Right kidney (tissue), 1 donor: ENCODE measurements around the gene BBS9.

Experiments
- DNase-seq: peaks from one replicate; pipeline ENCODE4 v3.0.0-alpha.2; 2016

BBS9 gene

DNA sequence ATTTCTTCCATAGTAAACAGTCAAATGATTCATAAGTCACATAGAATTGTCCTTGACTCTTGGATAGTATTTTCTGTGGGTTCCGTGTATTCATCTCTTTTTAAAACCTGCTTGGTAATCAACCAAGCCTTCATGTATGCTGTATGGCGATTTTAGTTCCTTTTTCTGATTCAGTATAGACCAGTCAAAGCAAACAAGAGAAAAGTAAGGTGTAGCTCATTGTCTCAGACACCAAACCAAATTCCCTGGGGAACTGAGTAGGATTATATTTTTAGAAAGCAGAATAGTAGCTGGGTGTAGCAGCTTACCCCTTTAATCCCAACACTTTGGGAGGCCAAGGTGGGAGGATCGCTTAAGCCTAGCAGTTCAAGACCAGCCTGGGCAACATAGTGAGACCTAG, 240.5 kb downstream of the BBS9 start:
- no peak for DNase-seq

DNA sequence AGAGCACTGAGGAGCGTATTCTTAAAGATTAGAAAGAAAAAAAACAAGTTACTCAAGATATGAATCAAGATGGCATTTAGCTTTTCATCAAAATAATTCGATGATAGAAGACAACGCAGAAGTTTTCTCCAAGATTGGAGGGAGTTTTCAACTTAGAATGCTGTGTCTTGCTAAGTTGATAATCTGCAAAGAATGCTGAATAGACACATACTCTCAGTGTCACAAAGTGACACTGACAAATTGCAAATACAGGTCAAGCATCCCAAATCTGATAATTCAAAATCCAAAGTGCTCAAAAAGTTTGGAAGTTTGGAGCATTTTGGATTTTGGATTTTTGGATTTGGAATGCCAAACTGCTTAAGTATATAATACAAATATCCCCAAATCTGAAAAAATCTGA, 243.8 kb downstream of the BBS9 start:
- DNase-seq, result no peak

DNA sequence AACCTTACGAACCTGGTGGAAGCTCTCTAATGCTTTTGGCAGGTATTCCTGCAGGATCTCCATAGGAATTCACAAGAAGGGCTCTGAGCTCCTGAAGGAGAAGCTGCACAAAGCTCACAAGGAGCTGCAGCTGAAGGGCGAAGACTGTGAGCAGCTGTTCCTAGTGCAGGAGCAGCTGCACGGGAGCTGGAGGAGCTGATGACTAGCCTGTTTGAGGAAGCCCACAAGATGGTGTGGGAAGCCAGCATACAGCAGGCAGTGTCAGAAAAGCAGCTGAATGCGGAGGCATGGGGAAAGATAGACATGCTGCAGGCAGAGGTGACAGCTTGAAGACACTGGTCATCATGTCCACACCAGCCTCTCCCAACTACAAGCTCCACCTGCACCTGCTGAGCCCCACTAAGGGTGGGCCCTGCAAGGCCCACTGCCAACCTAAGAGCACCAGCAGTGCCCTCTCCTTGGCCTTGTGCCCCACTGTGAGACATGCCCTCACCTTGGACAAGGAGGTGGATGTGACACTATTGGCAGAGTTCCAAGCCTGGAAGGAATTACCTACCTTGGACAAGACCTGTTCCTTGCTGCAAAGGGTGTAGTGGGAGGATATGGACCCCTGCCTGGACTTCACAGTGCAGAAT, 250.6 kb downstream of the BBS9 start:
- no peak for DNase-seq

DNA sequence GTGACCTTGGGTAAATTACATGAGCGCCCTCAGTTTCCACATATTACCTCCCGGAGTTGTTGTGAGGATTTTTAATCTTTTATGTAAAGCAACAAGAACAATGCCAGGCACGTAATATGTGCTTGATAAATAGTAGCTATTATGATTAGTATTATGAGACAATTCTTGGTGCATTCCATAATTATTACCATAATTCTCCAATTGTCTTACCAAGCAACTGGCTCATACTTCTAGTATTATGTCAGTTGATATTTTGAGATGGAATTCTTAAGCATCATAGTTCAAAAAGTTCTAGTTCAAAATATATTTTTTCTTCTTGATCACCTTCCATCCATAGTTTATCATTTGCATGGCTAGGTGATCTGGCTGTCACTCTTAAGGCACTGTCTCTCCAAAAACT, 259.0 kb downstream of the BBS9 start:
- DNase-seq, result no peak

DNA sequence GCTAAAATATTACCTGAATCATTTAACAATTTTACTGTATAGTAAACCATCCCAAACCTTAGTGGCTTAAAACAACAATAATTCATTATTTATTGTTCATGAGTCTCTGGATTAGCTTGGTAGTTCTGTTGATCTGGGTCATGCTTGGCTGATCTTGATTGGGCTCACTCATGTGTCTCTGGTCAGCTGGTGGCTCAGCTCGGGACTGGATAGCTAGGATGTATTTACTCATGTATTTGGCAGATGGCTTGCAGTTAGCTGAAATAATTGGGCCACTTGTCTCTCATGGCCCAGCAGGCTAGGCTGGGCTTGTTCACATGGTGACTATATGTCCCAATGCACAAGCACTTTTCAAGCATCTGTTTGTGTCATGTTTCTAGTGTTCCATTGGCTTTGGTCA, 262.8 kb downstream of the BBS9 start:
- DNase-seq, result no peak

DNA sequence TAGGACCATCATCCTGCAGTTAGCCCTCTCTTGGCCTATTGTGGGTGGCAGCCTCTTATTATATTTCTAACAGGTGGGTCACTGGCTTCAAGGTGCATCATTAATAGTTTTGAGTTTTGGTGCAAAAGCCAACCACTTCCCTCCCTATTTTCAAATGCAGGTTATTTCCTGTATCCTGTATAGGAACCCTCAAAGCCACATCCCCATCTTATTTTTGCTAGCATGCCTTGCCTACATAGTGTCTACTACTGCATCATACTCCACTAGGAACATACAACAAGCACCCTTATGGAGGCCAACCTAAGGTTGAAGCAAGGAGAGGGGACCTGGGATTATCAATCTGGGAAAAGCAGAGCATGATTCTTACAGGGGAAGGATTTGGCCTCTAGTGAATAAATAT, 264.4 kb downstream of the BBS9 start:
- DNase-seq, result no peak

DNA sequence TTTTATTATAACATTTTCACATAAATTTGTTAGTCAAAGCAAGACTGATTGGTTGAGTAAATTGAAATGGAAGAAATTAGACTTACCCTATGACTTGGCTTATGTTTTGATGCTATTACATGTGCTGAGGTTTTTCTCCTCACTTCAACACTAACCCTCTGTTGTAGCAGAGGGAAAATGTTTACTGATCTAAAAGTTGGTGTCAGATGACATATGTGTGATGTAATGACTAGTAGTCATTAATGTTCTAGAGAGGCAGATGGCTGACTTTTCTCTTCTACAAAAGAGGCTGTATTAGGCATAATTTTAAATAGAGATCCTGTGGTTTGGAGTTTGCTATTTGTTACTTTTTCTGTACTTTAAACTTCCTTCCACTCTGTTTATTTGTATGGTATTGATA, 266.0 kb downstream of the BBS9 start:
- DNase-seq, result no peak

DNA sequence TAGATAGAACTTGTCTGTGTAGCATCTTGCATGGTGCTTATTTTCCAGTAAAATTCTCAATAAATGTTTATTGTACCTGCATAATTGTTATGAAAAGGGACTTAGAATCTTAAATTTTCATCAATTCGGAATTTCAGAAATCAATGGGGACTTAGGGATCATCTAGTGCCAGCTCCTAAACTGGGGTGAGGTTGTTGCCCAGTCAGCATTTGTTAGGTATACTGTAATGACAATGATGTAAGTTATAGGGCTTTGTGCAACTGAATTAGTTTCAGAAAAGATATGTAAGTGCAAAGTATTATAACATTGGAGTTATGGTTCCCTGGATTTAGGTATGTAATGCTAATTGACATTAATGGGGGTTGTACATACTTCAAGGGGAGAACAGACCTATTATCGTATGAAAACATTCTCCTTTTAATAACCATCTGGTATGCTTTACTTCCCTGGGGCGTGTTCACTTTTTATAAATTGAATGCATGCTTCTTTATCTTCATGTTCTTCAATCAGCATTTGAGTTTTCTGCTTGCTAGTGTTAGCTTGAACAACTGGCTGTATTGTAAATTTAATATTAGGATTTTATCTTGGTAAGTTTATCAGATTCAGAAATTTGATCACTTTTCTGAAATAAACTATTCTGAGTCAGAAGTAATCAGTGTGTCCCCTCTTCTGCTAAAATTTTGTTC, 270.3 kb downstream of the BBS9 start:
- DNase-seq, result no peak

DNA sequence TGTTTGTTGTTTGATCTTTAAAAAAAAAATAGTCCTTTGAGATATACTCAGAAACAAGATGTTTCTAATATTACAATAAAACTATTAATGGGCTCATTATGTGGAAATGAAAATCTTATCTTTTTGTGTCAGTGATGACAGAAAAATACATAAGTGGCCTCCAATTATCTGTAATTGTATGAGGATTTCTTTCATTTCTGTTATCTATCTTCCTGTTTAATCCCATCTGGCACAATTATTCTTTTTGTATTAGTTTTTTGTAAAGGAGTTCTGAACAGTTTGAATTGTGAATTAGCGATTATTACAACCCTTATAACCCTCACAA, 270.8 kb downstream of the BBS9 start:
- no peak for DNase-seq

DNA sequence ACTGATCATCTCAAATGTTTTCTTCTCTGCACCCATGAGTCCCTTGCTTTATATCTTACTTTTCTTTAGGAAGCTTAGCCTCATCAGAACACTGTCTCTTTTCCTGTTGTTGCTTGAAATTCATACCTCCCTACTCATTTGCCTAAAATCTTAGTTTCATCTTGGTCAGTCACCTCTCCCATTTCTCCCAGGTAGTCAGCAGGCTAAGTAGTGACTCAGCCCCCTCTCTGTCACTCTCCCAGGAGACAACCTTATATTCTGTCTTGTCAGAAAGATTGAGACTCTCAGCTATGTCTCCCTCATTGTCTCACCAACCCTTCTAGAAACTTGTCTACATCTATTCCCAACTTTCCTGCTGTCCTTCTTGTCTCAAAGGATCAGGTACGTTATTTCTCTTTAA, 280.9 kb downstream of the BBS9 start:
- DNase-seq, result no peak

DNA sequence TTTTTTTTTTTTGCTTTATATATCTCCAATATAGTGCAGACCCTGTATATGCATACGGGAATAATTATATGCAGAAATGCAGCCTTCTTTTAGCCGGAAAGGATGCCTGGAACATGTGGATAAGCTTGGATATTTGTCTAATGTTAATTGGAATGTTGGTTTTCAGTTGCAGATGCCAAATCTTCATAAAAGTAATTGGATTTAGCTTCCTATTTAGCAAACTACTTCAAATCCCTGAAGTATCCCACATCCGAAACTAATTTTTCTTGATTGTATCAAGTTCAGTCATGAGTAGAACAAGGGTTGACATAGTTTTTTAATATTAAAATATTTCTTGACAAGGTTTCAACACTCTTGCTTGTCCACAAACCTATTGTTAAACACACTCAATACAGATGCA, 281.7 kb downstream of the BBS9 start:
- DNase-seq, result no peak

DNA sequence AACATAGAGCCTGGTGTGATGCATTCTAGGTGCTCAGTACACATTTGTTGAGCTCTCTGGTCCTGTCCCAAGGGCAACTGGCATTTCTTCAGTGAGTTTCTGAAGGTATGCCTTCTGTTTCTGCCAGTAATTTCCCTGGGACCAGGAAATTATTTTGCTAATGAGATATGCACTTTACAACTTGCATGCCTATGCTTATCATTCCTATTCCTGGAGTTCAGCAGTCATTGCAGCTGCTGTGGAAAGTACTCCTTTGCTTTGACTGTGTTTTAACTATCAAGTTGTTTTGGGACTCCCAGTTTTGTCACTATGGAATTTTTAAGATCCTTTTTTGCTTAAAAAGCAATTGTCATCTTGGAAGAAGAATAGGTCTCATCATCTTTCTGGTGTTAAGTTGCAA, 283.0 kb downstream of the BBS9 start:
- DNase-seq, result no peak

DNA sequence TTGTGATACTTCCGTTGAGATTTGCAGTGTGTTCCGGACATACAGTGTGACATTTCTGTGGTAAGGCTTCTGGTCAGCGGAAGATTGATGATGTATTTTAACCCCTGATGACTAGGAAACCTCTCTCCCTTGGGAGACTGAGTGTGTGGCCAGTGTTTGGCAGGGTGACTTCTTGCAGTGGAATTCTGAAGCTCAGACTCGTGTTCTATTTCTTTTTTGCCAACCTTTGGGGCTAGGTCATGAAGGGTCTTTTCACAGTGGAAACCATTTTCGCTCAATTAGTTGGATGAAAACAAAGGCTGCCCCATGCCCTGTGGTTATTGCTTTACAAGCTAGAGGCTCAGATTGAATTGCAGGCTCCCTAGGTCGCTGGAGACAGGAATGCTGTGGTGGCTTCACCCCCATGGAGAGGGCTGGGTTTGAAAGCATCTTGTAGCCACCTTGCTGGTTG, 288.9 kb downstream of the BBS9 start:
- no peak for DNase-seq

DNA sequence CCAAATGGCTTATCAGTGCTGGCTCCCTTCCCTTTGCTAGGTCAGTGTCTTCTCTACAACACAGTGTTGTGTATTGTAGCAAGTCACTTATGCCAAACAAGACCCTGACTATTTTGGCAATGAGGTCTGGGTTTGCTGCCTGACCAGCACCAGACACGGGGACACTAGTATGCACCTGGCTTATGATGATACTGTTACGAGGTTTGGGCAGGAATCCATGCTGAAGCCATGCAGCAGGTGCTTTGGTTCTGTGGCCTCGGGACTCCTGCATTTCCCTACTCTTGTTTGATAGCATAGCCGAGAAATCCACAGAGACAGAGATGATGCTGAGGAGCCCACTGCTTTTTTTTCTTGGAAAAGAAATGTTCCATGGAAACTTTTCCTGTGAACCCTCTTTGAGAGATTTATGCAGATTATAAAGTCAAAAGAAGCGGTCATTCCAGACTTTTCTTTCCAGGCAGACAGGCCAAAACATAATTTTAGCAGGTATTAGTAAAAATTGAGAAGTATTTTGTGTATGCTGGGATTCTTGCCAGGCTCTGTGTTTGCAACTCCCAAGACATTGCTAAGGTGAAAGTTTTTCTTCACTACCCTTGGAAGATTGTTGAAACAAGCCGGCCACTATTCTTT, 291.1 kb downstream of the BBS9 start:
- no peak for DNase-seq

DNA sequence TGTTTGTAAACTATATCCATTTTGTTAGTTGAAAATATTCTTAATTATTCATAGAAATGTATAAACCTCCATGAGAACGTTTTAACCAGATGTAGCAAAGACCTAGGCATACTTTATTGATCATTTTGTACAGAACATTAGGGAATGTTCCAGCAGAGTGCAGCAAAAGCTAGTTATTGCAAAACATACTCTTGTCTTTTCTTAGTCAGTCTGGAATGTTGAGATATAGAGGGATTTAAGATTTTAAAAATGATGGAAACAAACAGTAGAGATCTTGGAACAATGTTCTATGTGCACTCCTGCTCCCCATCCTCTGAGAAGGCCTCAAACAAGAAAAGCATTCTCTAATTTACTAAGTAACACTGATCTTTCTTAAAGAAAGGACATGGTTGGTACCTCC, 292.1 kb downstream of the BBS9 start:
- no peak for DNase-seq

DNA sequence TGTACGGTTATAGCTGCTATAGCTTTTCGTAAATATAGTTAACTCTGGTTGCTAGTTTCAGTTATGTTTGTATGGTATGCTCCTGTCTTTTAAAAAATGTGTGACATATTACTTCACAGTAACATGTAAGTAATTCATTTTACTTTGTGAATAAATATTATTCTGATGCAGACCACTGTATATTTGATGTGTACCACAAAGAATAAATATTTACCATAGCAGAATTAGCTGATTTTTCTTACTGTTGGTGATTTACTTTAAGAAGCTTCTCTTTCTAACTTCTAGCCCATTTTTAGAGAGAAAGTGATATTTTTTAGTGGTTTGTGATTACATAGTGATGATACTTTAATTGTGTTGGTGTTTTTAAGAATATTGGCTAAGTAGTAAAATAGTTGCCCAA, 292.8 kb downstream of the BBS9 start:
- no peak for DNase-seq

DNA sequence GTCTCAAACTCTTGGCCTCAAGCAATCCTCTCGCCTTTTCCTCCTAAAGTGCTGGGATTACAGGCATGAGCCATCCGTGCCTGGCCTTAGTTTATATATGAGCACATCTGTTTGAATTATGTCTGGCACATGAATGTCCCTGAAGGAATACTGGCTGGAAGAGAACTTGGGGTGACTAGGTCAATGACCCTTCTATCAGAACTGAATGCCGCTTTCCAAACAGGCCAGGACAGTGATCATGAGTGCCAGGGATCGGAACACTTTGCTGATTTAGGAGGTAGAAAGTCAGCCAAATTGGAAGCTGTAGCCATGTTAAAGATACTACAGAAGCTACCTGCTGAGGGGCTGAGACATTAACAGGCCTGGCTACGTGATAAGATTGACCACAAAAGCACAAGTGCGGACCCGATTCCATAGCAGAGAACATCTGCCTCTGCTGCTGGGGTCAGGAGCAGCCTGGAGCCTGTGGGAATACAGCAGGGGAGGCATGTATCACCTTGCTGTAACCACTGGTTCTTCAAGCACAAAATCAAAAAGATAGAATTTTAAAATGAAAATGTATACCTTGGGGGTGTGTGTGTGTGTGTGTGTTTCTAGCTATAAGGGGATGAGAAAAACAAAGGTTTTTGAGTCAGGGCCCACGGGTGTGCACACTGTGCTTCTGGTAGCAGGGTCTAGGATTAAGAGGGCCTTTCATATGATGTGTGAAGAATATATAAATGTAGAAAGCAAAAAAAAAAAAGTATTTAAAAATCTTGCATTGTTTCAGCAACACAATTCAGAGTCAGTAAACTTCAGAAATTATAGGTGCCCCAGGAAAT, 293.7 kb downstream of the BBS9 start:
- DNase-seq, result no peak

DNA sequence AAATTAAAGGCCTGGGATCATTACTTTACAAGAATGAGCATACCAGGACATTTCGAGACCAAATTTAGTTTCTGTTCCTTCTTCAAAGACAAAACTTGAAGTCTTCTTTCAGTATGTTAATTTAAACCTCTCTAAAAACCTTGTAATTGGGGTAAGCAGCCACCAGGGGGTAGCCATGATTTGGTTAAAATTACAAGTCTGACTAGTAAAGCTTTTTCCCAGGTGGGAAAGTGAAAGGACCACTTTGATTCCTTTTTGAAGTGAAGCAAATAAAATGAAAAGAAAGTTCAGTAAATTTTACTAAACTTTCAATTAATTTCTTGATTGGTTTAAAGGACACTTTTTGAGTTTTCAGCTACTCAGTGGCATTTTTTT, 294.3 kb downstream of the BBS9 start:
- DNase-seq, result no peak

DNA sequence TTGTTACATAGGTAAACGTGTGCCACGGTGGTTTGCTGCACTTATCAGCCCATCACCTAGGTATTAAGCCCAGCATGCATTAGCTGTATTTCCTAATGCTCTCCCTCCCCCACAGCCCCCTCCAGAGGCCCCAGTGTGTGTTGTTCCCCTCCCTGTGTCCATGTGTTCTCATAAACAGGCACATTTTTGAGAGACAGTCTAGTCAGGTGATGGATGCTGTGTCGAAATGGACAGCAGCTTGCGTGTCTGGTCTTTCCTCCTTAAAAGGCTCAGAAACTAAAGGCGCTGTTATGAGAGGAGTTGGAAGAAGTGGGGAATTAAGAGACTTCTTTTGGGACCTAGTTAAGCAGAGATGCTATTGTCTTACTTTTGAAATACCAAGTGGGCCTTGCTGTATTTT, 296.0 kb downstream of the BBS9 start:
- DNase-seq, result no peak

DNA sequence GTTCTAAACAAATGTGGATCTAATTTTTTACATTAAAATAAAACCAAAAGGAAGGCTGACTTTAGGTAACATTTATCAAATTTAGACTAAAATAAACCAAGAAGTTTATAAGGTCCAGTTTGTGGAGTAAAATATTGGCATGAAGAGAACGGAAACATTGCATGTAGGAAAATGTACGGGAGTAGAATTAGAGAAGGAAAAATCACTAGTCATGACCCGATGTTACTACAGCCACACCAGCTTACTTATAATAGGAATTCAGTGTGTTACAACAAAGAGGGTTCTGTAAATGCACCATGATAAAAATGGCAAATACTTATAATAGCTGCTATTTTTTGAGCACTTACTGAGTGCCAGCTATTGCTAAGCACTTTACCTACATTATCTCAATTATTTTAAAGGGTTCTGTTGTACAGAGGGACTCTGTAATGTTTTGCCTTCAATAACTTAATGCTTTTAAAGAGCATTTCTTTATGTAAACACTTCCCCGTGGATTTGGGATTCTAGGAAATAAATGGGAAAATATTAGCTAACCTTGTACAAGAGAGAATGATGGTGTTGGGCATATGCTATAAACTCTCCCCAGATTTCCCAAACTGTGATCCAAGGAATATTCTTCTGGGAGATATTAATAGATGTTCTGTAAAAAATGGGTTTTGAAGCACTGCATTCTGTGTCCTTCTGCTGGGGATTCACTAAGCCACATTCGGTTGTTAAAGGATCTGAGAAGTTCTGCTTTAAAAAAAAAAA, 296.7 kb downstream of the BBS9 start:
- no peak for DNase-seq

DNA sequence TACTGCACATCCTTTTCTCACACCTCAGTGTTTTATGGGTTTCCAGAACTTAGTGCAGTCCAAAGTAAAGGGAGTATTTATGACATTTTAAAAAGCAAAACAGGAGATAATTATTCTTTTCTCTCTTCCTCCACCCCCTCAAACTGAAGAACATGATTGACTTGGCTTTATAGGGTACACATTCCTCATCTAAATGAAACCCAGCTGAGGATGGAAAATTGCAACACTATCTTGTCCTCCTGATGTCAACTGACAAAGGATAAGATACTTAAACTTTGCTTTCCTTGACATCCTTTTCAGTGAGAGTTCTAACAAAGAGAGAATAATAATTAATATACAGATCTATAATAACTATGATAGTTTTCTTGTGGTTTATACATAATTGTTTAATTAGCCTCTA, 299.1 kb downstream of the BBS9 start:
- no peak for DNase-seq

DNA sequence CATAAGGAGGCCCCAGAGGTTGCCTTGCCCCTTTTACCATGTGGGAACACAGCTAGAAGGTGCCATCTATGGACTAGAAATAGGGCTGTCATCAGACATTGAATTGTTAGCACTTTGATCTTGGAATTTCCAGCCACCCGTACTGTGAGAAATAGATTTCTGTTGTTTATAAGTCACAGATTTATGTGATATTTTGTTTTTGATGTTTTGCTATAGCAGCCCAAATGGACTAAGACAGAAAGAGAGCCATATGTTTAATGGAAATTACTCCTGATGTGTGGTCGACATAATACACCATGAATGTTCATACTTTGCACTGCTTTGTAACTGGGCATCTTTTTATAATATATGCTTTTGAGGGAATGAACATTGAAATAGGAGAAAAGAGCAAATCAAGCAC, 302.2 kb downstream of the BBS9 start:
- no peak for DNase-seq

DNA sequence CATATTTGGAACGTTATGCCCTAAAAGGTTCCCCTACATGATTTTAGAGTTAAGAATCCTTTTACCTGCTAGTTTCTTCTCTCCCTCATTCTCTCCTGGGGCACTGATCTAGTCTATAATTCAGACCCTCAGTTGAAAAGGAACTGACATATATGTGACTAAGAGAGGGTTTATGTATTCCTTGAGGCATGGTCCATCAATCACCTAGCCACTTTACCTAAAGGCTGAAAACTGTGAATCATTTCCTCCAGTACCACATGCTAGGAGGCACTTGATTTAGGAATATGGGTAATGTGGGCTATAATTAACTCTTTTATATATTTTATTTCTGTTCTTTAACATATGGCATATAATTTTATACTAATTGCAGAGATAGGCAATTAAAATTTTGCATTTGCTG, 303.5 kb downstream of the BBS9 start:
- no peak for DNase-seq
